ELR (cell line): Measurements from ENCODE around the gene MAP3K14.
"Not testable (repeated sequence)": the region's sequence is repeated elsewhere in the genome, so short reads cannot be mapped to it uniquely, and the experiment has no call there.

ENCODE experiments used
- DNase-seq: peaks from one replicate; pipeline ENCODE4 v3.0.0-alpha.2; 2015; ENCODE audit warnings: low read depth

The MAP3K14 gene

GRCh38 chr17:45315648-45316433 is 979 bp downstream of the MAP3K14 start:
- no peak for DNase-seq

GRCh38 chr17:45314741-45315647 is 1.8 kb downstream of the MAP3K14 start:
- peak; percentile 67 for DNase-seq

GRCh38 chr17:45313996-45314740 is 2.7 kb downstream of the MAP3K14 start:
- no peak for DNase-seq

- DNase-seq = no peak
Measured at GRCh38 chr17:45313421-45313771, 3.4 kb downstream of the MAP3K14 start.

GRCh38 chr17:45312477-45313420 is 4.1 kb downstream of the MAP3K14 start:
- peak; percentile 50 for DNase-seq

- peak; percentile 82 for DNase-seq
Measured at GRCh38 chr17:45311760-45312476, 4.9 kb downstream of the MAP3K14 start.

- DNase-seq = no peak
Measured at GRCh38 chr17:45311401-45311759, 5.4 kb downstream of the MAP3K14 start.

GRCh38 chr17:45310380-45311324 is 6.2 kb downstream of the MAP3K14 start:
- DNase-seq = no peak

- DNase-seq = no peak
Measured at GRCh38 chr17:45309400-45309799, 7.4 kb downstream of the MAP3K14 start.

- DNase-seq = no peak
Measured at GRCh38 chr17:45308840-45309239, 8.0 kb downstream of the MAP3K14 start.

GRCh38 chr17:45308016-45308365 is 8.8 kb downstream of the MAP3K14 start:
- no peak for DNase-seq

- DNase-seq = peak; percentile 91
Measured at GRCh38 chr17:45307290-45308015, 9.4 kb downstream of the MAP3K14 start.

GRCh38 chr17:45306623-45307022 is 10.2 kb downstream of the MAP3K14 start:
- no peak for DNase-seq

- no peak for DNase-seq
Measured at GRCh38 chr17:45306094-45306493, 10.7 kb downstream of the MAP3K14 start.

- DNase-seq = peak; percentile 58
Measured at GRCh38 chr17:45305530-45306087, 11.2 kb downstream of the MAP3K14 start.

- DNase-seq = peak; percentile 81
Measured at GRCh38 chr17:45302649-45303173, 14.1 kb downstream of the MAP3K14 start.

GRCh38 chr17:45302220-45302619 is 14.6 kb downstream of the MAP3K14 start:
- DNase-seq = not testable (repeated sequence)

- DNase-seq = no peak
Measured at GRCh38 chr17:45301674-45302073, 15.1 kb downstream of the MAP3K14 start.
